ENCODE results near the gene SMIM32.

DNA sequence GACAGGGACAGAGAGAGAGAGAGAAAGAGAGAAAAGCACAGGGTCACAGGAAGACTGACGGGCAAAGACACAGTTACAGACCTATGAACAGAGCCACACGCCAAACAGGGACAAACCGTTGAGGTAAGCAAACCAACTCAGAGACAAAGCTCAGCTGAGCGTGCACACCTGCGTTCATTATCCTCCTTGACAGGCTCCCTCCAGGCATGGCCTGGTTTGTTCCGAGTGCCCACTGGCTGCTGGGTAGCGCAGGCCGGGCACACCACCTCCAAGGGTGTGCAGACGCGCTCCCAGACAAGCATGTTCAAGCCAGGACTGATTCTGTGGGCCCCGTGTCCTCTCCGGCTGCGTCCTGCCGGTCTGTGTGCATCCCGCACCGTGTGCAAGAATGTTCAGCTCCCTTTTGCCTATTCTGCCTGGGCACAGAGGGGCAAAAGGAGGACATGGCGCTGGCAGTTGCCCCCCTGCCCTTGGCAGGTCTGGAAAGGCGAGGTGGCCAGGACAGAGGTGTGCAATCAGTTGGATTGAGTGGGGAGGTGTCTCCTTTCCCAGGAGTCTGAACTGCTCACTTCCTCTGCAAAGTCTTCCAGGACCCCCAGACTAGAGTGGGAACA is 467 bp upstream of the SMIM32 start:
- no peak for TF ChIP-seq CTCF (IDR thresholded peaks at IDR 0.05; ENCODE audit: extremely low read depth in 1 of 2, insufficient read depth in 1 of 2, low read depth in 1 of 2, low read length in 2 of 2)
- TF ChIP-seq POLR2A (IDR thresholded peaks at IDR 0.05; ENCODE audit: low read depth, low read length) = no peak
- TF ChIP-seq EZH2 (IDR thresholded peaks at IDR 0.05; ENCODE audit: borderline replicate concordance, low read depth, low read length, severe bottlenecking) = no peak

All from endothelial cell of umbilical vein (primary cell).